NCI-H748 (cell line): Measurements from ENCODE around the gene PLCB3.
A peak's percentile ranks its signal among the peaks of the same experiment; 100 is the strongest.

Experiments used
- DNase-seq: peaks from one replicate; lab custom pipeline; 2025; ENCODE audit not compliant: unreplicated experiment; lab: John Stamatoyannopoulos, UW

Gene PLCB3

DNA sequence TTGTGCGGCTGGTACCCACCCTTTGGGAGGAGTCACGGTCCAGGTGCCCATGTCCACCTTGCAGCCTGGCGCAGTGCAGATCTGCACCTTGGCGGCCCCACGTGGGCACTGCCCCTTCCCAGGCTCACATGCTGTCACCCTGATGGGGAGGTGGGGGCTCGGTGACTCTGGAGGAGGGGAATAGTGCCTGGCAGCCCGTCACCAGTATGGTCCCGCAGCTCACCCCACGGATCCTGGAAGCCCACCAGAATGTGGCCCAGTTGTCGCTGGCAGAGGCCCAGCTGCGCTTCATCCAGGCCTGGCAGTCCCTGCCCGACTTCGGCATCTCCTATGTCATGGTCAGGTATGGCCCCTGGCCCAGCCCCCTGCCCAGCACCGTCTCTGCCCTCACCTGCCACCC, 30.5 kb upstream of the PLCB3 start:
- no peak for DNase-seq

DNA sequence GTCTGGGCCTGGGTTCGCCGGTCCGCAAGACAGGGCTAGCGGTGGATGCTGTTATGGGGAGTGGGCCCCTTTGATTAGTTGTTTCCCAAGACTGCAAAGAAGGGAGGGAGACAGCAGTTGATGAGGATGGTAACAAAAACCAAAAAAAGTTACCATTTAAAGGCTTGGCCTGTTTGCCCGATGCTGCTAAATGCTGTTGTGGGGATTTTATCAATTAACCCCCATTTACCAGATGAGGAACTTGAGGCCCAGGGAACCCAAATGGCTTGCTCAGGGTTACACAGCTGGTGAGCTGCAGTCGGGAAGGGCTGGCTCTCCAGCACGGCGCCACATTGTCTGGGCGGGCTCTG, 28.7 kb upstream of the PLCB3 start:
- DNase-seq: peak; percentile 32

DNA sequence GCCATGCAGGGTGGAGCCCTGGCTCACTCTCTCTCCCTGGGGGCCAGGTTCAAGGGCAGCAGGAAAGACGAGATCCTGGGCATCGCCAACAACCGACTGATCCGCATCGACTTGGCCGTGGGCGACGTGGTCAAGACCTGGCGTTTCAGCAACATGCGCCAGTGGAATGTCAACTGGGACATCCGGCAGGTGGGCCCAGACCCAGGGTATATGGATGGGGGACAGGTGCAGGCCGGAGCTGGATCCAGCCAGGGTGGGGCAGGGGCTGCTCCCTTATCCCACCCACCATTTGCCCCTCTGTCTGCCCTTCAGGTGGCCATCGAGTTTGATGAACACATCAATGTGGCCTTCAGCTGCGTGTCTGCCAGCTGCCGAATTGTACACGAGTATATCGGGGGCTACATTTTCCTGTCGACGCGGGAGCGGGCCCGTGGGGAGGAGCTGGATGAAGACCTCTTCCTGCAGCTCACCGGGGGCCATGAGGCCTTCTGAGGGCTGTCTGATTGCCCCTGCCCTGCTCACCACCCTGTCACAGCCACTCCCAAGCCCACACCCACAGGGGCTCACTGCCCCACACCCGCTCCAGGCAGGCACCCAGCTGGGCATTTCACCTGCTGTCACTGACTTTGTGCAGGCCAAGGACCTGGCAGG, 28.2 kb upstream of the PLCB3 start:
- no peak for DNase-seq

DNA sequence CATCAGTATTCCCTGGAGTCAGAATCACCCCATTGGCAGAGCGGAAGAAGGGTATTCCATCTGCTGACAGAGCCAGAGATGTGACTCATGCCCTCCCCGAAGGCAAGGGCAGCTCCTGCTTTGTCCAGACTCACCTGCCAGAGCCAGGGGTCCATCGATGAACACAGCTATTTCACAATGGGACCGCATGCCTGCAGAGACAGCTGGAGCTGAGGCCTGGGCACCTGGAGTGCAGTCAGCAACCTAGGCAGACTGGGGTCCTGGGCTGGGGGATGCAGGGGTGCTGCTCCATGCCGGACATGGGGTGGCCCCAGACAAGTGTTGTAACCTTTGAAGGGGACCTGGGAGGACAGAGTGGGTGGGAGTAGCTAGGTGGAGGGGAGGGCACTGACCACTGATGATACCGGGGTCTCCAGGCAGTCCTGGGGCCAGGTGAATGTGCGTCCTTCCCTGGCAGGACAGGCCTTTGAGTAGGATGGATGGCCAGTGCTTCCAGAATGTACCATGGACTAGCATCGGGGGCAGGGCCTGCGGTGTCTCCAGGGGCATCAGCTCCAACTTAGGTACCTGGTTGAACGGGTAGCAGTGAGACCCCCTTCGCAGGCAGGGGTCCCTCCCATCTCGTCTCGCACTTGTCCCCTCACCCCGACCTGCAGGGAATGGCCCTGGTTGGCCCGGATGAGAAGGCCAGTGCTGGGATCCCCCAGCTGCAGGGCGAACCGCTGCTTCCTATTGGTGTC, 27.0 kb upstream of the PLCB3 start:
- DNase-seq: no peak

DNA sequence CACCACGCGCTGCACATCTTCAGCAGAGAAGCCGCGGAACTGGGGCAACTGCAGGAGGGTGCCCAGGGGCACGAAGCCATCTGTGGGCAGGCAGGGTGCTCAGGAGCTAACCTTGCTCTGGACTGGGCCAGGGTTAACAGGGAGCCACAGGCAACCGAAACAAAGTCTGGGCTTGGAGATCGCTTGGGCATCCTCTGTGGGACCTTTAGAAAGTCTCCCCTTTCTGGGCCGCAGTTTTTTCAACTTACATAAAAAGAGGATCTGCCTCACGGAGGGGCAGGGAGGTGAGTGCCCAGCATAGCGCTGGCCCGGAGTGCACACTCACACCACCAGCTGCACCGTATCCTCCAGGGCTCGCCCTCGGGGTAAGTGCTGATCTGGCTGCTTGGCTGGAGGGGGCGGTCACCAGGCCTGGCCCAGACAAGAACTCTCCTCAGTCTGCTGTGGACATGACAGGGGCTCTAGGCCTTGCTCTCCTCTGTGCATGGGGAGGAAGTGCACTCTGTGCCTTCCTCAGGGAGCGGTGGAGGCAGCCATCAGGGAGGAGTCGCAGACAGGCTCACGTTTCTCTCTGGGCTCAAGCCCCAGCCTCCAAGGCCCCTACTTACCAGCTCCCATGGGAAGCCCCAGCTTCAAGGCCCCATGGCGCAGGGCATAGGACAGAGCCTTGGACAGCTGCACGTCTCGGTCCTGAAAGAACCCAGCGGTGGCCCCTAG, 26.3 kb upstream of the PLCB3 start:
- no peak for DNase-seq

DNA sequence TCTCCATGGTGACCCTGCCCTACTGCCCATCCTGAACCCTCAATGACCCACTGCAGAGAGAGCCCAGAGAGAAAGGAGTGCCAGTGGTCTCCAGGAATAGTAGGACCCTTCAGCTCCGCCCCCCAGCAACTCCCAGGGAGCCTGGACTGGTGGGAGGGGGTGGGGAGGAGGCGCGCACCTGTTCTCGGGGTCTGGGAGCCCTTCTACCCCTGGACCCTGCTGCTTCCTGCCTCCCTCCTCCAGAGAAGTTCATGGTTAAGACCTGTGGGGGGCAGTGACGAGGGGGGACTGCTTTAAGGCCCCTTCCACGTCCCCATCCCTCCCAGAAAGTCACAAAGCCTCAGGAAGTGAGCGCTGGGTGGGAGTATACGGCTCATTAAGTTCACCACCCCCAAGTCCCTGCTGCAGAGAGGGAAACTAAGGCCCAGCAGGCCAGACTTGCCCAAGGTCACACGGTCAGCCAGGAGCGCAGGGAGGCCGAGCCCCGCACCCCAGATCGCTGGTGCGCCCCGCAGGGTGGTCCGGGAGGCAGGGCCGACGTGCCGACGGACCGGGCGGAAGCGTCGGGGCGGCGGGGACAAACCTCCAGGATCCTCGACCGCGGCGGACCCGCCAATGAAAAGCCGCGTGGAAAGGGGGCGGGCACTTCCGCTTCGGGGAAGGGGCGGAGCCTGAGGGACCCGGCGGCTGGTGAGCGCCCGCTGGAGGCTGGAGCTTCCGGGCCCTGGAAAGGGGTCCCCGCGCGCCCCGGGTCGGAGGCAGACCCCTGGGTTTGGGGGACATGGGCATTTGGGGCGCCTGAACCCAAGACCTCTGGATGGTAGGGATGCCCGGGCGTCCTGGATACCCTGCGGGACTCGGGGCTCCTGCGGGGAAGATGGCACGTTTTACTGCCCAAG, 25.5 kb upstream of the PLCB3 start, which contains the start of the genes NUDT22 and TRPT1:
Gene NUDT22 (plus strand): TSS at position 667 of the 899 bp plus-strand sequence. CDS start 379 bp downstream, outside the sequence.
Gene TRPT1 (minus strand): TSS at position 579 of the 899 bp plus-strand sequence. CDS start 326 bp downstream, at position 253.
- DNase-seq: peak; percentile 89

DNA sequence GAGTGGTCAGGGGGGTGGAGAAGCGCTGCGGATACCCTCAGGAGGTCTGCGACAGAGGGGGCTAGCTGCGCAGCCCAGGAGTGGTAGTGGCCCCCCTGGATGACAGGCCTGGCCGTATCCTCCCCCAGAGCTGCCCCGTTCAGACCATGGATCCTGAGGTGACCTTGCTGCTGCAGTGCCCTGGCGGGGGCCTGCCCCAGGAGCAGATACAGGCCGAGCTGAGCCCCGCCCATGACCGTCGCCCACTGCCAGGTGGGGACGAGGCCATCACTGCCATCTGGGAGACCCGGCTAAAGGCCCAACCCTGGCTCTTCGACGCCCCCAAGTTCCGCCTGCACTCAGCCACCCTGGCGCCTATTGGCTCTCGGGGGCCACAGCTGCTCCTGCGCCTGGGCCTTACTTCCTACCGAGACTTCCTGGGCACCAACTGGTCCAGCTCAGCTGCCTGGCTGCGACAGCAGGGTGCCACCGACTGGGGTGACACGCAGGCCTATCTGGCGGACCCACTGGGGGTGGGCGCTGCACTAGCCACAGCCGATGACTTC, 24.8 kb upstream of the PLCB3 start:
- peak; percentile 64 for DNase-seq

DNA sequence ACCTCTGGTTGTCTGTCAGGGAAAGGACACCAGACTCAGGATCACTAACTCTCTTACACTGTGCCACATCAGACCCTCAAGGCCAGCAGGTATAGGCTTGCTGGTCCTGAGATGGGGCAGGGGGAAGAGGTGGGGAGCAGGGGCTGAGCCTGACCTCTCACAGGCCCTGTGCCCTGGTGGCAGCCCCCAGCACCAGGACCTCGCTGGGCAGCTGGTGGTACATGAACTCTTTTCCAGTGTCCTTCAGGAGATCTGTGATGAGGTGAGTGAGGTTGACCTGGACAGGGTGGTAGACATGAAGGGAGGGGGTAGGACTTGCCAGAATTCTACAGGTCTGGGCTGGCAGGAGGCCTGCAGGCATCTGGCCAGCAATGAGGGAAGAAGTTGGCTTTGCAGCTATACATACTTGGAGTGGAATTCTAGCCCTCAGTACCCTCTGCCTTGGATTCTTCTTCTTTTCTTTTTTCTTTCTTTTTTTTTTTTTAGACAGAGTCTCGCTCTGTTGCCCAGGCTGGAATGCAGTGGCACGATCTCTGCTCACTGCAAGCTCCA, 23.8 kb upstream of the PLCB3 start:
- no peak for DNase-seq

DNA sequence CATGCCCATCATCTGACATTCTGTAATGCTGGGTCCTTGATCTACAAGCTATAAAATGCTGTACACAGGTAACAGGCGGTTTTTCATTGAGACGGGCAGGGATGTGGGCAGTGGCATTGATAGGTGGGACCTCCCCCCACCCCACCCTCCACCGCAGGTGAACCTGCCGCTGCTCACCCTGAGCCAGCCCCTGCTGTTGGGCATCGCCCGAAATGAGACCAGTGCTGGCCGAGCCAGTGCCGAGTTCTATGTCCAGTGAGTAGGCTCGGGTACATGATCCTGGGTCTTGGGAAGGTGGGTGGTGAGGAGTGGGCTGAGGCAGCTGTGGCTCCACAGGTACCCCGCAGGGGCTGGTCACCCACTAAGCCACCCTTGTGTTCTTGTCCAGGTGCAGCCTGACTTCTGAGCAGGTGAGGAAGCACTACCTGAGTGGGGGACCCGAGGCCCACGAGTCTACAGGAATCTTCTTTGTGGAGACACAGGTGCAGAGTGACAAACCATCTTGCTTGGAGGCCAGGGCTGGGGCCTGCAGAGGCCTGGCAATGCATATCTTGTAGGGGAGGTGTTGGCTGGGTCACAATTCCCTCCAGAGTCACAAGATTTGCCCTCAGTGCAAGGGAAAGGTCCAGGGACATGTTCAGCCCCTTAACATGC, 22.1 kb upstream of the PLCB3 start:
- DNase-seq: no peak

DNA sequence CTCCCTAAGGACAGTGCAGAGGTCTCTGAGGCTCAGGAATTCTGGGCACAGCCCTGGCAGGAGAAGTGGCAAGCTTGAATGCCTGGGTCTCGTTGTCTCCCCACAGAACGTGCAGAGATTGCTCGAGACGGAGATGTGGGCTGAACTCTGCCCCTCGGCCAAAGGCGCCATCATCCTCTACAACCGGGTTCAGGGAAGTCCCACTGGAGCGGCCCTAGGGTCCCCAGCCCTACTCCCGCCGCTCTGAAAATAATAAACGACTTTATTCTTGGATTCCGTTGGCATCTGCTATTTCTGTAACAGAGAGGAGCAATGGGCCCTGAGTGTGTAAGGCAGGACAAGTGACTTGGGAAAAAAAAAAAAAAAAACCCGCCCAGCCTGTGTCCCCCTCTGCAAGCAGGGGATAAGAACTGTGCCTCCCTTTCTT, 21.6 kb upstream of the PLCB3 start:
- DNase-seq: no peak

DNA sequence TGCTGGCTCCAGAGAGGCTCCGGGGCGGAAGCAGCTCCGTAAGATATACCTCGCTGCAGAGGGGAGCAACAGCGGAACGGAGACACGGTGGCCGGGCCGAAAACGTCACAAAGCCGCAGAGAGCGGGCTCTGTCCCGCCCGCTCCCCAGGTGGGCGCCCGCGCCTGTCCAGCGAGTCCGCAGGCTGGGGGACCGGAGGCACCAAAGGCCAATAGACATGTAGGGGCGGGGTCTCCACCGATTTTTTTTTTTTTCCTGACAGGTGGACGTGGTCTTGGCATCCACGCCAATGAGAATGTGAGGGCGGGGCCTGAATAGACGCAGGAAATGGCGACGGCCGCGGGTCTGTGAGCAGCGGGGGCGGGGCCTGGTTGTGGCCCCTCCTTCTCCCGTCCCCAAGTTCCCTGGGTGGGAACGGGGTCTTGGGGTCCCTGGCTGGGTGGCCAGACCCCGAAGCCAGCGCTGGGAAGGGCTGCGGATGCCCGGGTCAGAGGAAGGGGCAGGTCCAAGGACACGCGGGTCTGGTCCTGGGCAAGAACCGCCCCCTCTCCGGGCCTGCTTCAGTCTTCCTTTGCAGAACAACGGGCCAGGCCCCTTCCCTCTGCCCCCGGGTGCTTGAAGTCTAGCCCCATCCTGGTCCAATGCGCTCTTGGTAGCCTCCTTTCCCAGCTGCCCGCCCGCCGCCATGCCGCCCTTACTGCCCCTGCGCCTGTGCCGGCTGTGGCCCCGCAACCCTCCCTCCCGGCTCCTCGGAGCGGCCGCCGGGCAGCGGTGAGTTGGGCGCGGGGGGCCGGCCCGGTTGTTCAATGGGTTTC, 21.0 kb upstream of the PLCB3 start, which contains the start of gene DNAJC4:
Gene DNAJC4 (plus strand): TSS at position 378 of the 814 bp plus-strand sequence. CDS start 307 bp downstream, at position 685.
- DNase-seq: peak; percentile 98

DNA sequence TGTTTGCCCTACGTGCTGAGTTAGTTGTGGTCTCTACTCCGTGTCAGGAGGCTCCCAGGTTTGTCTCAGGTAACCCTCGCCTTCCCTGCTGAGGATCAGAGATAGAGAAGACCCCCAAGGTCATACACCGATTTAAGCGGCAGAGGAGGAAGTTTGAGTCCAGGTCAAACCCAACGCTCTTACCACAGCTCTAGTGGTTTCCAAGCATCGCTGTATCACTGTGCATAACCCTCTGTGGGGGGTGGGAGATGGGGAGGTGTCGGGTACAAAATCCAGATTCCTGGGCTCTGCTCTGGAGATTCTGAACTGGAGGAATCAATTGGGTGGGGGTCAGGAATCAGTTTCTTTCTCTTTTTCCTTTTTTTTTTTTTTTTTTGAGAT, 20.4 kb upstream of the PLCB3 start:
- peak; percentile 63 for DNase-seq

DNA sequence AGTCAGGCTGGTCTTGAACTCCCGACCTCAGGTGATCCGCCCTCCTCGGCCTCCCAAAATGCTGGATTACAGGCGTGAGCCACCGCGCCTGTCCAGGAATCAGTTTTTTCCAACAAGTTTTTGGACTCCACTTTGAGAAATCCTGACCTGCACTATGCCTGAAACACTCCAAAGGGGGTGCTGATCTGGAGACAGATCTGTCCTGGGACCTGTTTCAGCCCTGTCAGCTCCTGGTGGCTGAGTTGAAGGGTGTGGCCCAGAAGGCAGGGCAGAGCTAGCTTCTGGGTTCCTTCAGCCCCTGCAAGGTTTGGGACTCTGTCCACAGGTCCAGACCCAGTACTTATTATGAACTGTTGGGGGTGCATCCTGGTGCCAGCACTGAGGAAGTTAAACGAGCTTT, 19.8 kb upstream of the PLCB3 start:
- no peak for DNase-seq

DNA sequence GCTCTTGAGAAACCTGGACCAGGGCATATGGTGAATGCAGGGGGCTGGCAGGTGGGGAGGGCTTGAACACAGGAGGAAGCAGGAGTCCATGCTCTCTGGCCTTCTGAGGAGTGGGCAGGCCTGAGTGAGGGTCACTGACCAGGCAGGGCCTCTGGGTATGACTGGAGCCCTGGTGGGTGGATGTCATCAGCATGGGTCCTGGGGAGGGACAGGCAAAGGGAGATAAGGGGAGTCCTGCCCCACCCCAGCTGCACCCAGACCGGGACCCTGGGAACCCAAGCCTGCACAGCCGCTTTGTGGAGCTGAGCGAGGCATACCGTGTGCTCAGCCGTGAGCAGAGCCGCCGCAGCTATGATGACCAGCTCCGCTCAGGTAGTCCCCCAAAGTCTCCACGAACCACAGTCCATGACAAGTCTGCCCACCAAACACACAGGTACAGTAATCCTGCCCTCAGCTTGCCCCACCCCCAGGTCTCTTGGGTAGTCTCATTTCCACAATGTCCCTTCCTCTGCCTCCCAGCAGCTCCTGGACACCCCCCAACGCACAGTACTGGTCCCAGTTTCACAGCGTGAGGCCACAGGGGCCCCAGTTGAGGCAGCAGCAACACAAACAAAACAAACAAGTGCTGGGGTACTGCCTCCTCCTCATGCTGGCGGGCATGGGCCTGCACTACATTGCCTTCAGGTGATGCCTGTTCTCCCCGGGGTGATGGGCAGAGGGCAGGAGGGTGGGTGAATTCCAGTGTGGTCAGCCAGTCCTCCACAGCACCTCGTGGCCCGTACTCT, 19.0 kb upstream of the PLCB3 start:
- DNase-seq: no peak

DNA sequence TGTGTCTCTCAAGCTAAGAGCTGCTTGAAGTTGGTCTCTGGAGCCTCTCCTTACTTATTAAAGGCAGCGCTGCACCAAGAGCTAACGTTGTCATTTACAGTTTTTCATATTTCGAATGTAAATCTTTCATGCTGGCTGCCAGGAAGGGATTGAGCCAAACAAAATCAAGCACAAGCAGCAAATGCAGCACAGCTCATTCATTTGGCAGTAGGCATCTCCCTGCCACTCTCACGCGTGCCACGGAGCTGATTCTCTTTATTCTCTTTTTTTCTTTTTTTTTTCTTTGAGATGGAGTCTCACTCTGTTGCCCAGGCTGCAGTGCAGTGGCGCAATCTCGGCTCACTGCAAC, 18.4 kb upstream of the PLCB3 start:
- no peak for DNase-seq

DNA sequence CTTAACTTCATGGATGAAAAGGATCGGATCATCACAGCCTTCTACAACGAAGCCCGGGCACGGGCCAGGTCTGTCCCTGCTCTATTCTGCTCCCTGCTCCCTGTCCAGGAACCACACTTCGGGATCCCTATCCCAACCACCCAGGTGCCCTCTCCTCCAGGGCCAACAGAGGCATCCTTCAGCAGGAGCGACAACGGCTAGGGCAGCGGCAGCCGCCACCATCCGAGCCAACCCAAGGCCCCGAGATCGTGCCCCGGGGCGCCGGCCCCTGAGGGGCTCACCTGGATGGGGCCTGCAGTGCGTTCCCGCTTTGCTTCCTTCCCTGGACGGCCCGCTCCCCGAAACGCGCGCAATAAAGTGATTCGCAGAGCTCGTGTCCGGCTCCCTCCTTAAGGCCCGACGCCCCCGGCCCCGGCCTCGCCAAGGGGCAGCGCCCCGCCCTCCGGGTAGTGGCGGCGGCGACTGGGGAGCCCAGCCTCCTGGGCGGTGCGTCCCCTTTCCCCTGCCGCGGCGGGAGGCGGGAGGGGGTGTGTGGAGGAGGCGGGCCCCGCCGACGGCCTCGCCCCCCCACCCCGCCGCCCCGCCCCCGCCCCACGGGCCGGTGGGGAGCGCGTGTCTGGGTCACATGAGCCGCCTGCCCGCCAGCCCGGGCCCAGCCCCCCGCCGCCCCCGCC, 17.3 kb upstream of the PLCB3 start, which contains the start of gene VEGFB:
Gene VEGFB (plus strand): TSS at position 672 of the 674 bp plus-strand sequence. CDS start 250 bp downstream, outside the sequence.
- DNase-seq: peak; percentile 80

DNA sequence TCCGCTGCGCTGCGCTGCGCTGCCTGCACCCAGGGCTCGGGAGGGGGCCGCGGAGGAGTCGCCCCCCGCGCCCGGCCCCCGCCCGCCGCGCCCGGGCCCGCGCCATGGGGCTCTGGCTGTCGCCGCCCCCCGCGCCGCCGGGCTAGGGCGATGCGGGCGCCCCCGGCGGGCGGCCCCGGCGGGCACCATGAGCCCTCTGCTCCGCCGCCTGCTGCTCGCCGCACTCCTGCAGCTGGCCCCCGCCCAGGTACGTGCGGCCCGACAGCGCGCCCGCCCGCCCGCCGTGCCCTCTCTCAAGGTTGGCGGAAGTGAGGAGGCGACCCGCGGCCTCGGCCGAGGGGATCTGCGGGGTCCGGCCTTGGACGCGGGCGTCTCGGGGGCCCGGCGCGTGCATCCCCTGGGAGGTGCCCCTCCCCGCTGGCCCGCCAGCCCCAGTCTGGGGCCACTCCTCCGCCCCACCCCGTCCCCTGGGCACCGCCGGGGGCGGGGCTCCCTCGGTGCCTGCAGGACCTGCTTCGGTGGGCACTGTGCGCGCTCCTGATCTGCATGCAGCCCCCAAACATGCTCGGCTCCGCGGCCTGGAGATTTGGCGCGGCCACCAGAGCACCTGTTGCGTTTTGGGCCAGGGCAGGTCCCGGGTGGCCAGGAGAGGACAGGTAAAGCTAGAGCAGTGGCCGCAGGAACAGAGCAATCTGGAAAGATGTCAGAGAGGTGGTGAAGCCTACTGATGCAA, 16.5 kb upstream of the PLCB3 start:
- DNase-seq: peak; percentile 71
